ENCODE data around the gene SOX1.

DNA sequence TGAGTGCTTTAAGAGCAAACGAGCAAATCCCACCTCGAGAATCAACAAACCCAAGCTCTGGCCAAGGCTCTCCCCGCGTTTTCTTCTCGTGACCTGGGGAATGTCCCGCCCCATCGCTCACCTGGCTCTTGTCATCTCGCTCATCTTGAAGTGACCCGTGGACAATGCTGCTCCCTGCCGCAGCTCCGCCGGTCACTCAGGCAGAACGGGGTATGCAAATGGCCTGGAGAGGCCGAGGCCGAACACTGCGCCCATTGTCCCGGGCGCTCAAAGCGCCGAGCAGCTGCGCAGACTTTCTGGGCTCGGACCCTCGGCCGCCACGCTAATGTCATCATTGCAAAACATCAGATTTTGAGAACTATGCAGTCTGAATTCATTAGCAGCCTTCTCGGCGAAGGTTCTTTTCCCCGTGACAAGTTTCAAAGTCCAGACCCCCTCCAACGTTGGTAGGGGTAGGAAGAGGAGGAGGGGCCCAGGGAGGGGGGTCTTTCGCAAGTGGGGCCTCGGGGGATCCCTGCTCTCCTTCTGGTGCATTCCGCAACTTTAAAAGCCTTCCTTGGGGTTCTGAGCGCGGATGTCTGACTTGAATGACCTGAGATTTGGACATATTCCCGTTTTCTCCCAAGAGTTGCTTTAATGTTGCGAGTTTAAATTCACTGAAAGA is 39.7 kb downstream of the SOX1 start:
- TF ChIP-seq, protein P1, sequence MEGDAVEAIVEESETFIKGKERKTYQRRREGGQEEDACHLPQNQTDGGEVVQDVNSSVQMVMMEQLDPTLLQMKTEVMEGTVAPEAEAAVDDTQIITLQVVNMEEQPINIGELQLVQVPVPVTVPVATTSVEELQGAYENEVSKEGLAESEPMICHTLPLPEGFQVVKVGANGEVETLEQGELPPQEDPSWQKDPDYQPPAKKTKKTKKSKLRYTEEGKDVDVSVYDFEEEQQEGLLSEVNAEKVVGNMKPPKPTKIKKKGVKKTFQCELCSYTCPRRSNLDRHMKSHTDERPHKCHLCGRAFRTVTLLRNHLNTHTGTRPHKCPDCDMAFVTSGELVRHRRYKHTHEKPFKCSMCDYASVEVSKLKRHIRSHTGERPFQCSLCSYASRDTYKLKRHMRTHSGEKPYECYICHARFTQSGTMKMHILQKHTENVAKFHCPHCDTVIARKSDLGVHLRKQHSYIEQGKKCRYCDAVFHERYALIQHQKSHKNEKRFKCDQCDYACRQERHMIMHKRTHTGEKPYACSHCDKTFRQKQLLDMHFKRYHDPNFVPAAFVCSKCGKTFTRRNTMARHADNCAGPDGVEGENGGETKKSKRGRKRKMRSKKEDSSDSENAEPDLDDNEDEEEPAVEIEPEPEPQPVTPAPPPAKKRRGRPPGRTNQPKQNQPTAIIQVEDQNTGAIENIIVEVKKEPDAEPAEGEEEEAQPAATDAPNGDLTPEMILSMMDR (IDR thresholded peaks at IDR 0.05): no peak
- TF ChIP-seq POLR2A (IDR thresholded peaks at IDR 0.05): no peak

Data from ovary (tissue), 3 donors.